Right atrium auricular region (tissue), 2 donors: ENCODE data around the gene UBE4B. TPM values are rescaled to one million over a fixed set of nuclear protein-coding genes. Genes with fewer than 3 reads are reported as not detected.

Experiments used
- DNase-seq: peaks from one replicate; pipeline ENCODE4 v3.0.0-alpha.2; 2019; ENCODE audit warnings: low spot score
- H3K27ac ChIP-seq, 2 donors: fragments of 200-600 bp; sonication (generic); 1 replicate in 1 of 2; 2 replicates in 1 of 2; pipeline ENCODE4 v1.5.1; 2016 to 2019
- H3K27me3 ChIP-seq, 2 donors: fragments of 200-600 bp; sonication (generic); one replicate each; pipeline versions ENCODE4 v1.5.1 to v1.6.0; 2017 to 2019
- H3K36me3 ChIP-seq: fragments of 200-600 bp; sonication (generic); one replicate; pipeline ENCODE4 v1.5.1; 2016
- H3K4me1 ChIP-seq, 2 donors: fragments of 200-600 bp; sonication (generic); one replicate each; pipeline versions ENCODE4 v1.5.1 to v1.6.0; 2017 to 2019
- H3K4me3 ChIP-seq, 2 donors: fragments of 200-600 bp; sonication (generic); 1 replicate in 1 of 2; 2 replicates in 1 of 2; pipeline ENCODE4 v1.5.1; 2017 to 2019; ENCODE audit warnings: mild to moderate bottlenecking in 1 of 2, moderate library complexity in 1 of 2
- H3K9me3 ChIP-seq, 2 donors: fragments of 200-600 bp; sonication (generic); one replicate each; pipeline ENCODE4 v1.5.1; 2019
- CTCF ChIP-seq, 2 donors: fragments of 200-600 bp; sonication (generic); IDR thresholded peaks; one replicate each; pipeline ENCODE4 v1.5.1; 2019; ENCODE audit warnings: antibody characterized with exemption in 2 of 2
- total RNA-seq, 2 donors: library from RNA; depleted of rRNA; stranded (reverse); fragments of >200 nt; gene quantifications; one replicate each; pipeline ENCODE4 v1.1.0, GENCODE V29; 2016

Gene UBE4B
- total RNA-seq, 2 donors from 2014 or later, result 50.2 to 71.3 TPM

GRCh38 chr1:10161541-10162290, 129.0 kb downstream of the UBE4B start:
- no peak for TF ChIP-seq CTCF (IDR thresholded peaks at IDR 0.05)
- peaks cover 0 to 12% of the 10 kb centered on the region in 2 donors for H3K4me1 ChIP-seq
- peak overlapping the region; percentile 61 to 80 for H3K27ac ChIP-seq
- H3K27me3 ChIP-seq, result no peaks in the 10 kb centered on the region
- H3K4me3 ChIP-seq, result no peak overlapping the region
- no peak for DNase-seq
- peaks cover 49% of the 10 kb centered on the region for H3K36me3 ChIP-seq
- H3K9me3 ChIP-seq, result no peaks in the 10 kb centered on the region

GRCh38 chr1:10168912-10169514, 136.3 kb downstream of the UBE4B start:
- Histone ChIP-seq H3K27ac (no peak overlapping the region), H3K9me3 (no peaks in the 10 kb centered on the region), H3K4me3 (no peak overlapping the region), H3K27me3 (no peaks in the 10 kb centered on the region), H3K4me1 (no peaks in the 10 kb centered on the region), H3K36me3 (peaks cover 69% of the 10 kb centered on the region)
- TF ChIP-seq CTCF (IDR thresholded peaks at IDR 0.05), result no peak
- DNase-seq, result no peak

DNA sequence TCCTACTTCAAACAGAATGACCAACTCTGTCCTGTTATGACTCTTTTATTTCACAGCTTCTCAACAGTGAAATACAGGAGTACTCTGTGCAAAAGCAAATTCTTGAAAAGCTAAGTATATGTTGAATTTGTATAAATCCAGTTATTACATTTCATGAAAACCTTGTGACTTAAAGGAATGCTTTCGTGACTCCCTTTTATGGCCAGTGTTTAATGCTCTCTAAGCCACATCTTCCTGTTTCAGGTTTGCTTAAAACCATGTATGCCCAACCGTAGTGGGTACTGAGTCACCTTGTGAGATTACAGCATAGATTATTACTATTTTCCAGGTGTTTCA, 137.4 kb downstream of the UBE4B start:
- H3K4me1 ChIP-seq, result no peaks in the 10 kb centered on the region
- no peaks in the 10 kb centered on the region for H3K27me3 ChIP-seq
- no peak for TF ChIP-seq CTCF (IDR thresholded peaks at IDR 0.05)
- H3K4me3 ChIP-seq, result no peak overlapping the region
- peaks cover 58% of the 10 kb centered on the region for H3K36me3 ChIP-seq
- no peak for DNase-seq
- H3K27ac ChIP-seq, result no peak overlapping the region
- H3K9me3 ChIP-seq, result no peaks in the 10 kb centered on the region

DNA sequence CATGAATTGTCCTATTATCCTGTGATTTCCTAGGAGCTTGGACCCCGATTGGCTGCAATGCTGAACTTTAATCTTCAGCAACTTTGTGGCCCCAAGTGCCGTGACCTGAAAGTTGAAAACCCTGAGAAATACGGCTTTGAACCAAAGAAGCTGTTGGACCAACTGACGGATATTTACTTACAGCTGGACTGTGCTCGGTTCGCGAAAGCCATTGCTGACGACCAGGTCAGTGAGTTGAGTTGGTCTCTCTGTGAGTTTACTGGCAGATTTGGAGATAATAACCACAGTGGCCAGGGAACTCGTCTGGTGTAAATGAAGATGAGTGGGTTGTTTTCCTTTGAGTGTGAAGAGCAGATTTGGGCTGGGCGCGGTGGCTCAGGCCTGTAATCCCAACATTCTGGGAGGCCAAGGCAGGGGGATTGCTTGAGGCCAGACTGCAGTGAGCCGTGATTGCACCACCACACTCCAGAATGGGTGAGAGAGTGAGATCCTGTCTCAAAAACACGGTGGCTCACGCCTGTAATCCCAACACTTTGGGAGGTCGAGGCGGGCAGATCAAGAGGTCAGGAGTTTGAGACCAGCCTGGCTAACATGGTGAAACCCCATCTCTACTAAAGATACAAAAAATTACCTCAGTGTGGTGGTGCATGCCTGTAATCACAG, 138.5 kb downstream of the UBE4B start:
- no peak for DNase-seq
- Histone ChIP-seq H3K27me3 (no peaks in the 10 kb centered on the region), H3K4me1 (no peaks in the 10 kb centered on the region), H3K9me3 (no peaks in the 10 kb centered on the region), H3K27ac (no peak overlapping the region), H3K4me3 (no peak overlapping the region), H3K36me3 (peaks cover 54% of the 10 kb centered on the region)
- no peak for TF ChIP-seq CTCF (IDR thresholded peaks at IDR 0.05)

DNA sequence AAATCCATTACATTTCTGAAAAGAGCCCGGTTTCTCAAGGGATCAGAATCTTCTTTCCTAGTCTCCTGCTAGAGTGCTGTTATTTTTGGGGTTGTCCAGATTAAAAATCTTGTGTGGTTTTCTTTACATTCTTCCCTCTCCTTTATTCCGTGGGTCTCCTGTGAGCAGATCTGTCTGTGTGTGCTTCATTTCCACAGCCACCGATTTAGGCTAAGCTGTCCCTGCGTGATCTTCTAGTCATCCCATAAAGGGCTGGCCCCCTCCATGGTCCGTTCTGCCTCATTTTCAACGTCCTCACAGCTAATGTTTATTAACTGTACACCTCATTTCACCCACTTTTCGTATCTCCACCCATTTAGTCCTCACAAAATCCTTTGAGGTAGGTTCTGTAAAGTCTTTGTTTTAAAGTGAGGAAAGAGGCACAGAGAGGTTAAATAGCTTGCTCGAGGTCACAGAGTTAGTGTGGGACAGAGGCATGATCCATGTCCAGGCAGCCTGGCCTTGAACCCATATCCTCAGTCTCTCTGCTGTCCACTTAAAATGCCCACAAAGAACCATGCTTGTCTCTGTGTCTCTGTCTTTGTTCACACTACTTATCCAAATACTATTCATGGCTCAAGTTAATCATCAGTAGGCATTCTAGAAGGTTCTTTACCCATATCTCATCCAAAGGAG, 139.4 kb downstream of the UBE4B start:
- H3K4me1 ChIP-seq, result no peaks in the 10 kb centered on the region
- peaks cover 51% of the 10 kb centered on the region for H3K36me3 ChIP-seq
- no peak for DNase-seq
- no peaks in the 10 kb centered on the region for H3K27me3 ChIP-seq
- H3K27ac ChIP-seq, result no peak overlapping the region
- H3K4me3 ChIP-seq, result no peak overlapping the region
- H3K9me3 ChIP-seq, result no peaks in the 10 kb centered on the region
- TF ChIP-seq CTCF (IDR thresholded peaks at IDR 0.05), result no peak
